Stimulated activated CD4-positive, alpha-beta T cell treated with anti-CD3 and anti-CD28 coated beads, TNF-alpha, amount 100 ng/mL, for 4 hours (primary cell): Measurements from ENCODE around the gene RAC2.
"Not testable (repeated sequence)": the region's sequence is repeated elsewhere in the genome, so short reads cannot be mapped to it uniquely, and the experiment has no call there.

Experiments
- DNase-seq, 3 experiments: peaks; one replicate each; pipeline ENCODE4 v3.0.0-alpha.2; 2020; ENCODE audit warnings: low read depth in 3 of 3

RAC2 gene

DNA sequence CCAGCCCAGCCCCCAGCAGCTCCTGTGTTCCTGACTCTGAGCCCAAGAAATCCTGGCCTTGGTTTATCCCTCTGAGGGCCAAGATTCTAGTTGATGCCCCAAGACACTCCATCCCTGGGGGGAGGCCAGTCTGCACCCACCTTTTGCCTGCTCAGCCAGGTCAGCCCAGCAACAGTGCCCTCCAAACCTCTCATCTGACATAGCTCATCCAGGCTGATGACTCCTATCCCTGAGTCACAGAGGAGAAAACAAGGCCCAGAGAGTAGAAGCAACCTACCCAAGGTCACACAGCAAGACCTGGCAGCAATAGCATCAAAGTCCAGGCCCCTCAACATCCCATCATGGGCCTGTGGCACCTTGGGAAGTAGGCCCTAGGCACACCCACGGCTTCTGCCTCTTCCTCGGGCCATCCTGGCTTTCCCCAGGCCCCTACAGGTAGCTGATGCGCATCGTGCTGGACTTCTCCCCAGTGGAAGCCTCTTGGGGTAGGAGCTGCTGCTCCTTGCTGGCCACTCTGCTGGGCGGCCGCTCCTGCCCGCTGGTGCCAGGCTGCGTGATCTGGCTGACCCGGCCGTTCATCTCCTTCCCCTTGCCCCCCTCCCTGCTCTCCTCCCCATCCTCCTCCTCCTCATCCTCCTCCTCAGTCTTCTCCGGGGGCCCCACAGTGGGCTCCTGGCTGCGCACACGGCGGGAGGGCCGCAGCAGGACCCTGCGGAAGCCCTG is 37.8 kb downstream of the RAC2 start:
- no peak for DNase-seq

DNA sequence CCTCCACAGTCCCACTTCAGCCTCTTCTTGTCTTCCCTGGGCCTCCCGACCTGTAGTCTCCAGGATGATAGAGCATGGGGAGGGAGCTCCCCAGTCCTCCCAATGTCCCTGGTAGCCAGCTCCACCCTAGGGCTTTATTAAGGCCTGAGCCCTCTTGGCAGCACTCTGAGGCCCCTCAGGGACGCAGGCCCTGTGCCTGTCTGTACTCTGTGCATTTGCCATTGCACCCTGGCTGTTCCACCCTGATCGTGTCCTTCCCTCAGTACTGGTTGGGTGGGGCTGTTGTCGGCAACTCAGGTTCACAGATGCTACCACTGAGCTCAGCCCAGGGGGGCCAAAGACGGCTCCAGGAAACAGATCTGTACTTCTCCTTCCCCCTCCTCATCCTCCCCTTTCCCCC is 39.0 kb downstream of the RAC2 start:
- DNase-seq, result no peak

DNA sequence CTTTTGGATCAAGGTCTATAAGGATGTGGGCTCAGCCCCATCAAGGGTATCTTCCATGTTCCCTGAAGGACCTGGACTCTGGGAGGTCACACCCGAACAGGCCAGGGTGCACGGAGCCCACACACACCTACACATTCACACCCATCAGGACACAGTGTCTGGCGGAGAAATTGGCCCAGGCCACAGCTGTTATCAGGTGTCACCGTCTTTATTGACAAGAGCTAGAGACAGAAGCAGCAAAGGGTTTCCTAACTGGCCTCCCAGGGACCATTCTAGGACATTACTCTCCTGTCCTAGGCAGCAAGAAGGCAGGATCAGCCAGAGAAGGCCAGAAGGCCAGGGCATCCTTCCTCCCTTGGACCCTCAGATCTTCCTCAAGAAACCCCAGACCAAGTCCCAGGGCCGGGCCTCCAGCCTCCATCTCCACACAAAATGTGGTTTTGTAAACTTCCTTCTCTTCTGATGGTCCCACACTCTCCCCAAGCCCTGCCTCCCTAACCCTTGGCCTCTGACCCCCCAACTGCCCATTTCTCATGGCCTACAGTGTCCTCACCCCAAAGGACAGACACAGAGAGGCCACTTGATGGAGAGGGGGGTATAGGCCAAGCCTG is 39.9 kb downstream of the RAC2 start:
- DNase-seq, result no peak

DNA sequence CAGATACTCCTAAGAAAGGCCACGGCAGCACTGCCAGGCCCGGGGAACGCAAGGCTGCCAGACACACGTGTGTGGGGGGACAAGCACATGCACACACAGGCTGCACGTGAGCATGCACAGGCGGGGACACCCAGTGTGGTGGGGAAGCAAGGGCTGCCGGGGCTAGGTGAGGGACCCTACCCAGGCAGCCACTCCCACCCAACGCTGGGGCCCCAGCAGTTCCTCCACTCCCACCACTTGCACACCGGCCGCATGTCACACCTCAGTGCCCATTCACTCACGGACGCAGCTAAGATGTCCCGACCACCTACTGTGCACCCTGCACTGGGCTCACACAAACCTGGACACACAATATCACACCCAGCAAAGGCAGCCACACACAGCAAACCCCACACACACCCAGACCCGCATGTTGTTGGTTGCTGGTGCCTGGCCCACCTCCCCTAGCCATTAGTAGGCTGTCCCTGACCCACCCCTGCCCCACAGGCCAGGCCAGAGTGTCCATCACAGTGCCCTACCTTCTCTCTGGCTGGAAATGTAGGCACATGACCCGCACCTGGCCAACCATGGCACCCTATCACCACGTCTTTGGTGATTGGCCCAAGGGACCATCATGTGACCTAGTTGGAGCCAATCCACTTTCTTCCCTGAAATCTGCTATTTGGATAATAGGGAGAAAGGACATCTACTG is 40.6 kb downstream of the RAC2 start:
- no peak for DNase-seq

DNA sequence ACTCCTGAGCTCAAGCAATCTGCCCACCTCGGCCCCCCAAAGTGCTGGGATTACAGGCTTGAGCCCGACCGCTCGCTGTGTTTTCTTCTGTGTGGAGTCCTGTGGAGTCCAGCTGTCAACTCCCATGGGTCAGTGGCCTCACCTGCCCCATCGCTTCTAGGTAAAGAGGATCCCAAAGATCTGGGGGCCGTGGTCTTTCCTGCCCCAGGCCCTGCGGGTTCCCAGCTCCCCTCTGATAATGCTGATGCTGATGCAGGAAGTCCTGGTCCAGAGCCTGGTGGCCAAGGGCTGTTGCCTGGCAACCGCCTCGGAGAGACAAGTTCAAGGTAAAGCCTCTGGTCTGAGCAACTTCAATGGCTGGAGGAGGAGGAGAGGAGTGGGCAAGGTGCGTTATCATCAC is 41.4 kb downstream of the RAC2 start:
- DNase-seq, result no peak

DNA sequence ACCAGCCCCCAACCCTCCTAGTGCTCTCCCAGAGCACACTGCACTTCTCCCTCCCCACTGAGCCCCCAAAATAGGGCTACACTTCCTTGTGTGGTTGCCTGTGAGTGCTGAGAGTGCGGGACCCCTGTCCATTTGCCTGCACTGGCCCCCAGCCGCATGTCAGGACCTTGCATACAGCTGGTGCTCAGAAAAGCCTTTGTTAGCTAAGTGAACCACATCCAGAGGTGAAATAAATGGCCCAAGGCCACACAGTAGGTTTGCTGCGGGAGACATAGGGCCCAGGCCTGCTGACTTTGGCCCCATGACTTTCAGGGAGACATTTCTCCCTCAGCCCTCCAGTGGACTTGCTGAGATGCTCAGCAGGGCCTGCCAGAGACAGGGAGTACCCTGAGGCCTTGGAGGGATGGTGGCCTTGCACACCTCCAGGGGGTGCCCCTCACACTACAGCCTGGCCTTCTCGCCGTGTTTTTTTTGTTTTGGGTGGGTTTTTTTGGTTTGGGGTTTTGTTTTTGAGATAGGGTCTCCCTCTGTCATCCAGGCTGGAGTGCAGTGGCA is 42.0 kb downstream of the RAC2 start:
- DNase-seq, result no peak

DNA sequence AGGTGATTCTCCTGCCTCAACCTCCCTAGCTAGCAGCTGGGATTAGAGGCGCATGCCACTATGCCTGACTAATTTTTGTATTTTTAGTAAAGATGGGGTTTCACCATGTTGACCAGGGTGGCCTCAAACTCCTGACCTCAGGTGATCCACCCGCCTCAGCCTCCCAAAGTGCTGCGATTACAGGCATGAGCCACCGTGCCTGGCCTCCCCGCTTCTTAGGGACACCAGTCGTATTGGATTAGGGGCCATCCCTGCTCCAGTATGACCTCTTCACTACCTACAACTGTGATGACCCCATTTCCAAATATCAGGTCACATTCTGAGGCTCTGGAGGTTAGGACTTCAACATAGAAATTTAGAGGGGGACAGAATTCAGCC is 42.6 kb downstream of the RAC2 start:
- not testable (repeated sequence) for DNase-seq

DNA sequence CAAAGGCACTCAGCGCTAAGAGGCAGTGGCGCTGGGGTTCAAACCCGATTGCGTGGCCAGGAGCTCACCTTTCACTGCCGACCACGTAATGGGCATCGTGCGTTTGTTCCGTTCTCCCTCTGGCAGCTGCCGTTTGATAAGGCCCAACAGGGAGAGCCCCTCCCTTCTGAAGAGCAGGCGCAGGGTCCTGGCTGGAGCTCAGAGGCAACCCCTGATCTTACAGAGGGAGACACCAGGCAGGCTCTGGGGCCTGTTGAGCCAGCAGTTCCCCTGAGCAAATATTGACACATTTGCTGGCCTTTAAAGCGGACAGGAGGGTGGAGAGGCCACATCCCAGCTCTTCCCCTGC is 44.3 kb downstream of the RAC2 start:
- DNase-seq, result no peak

DNA sequence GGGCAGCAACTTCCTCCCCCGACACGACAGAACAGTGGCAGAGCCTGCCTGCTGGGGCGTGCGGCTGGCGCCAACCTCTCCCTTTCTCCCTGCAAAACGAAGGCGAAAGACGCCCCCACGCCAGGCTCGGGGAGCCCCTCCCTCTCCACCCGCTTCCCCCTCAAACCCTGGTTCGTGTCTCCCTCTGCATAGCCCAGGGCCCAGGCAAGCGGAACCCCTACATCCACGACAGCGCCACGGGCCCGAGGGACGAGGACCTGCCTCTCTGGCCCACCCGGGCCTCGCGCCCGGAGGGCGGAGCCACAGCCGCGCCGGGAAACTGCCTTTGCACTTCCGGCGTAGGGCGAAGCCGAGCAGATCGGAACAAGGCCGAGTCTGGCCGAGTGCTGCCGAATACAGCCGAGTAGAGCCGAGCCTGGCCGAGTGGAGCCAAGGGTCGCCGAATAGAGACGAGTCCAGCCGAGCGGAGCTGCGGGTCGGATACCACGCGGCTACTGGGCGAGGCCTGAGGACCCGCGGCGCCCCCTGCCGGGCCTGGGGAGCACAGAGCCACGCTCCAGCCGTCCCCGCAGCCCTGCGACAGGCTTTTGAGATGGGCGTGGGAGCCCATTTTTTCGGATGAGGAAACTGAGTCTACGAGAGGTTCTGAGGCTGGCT is 44.8 kb downstream of the RAC2 start:
- peak; percentile 97 to 99 (median 99) for DNase-seq

DNA sequence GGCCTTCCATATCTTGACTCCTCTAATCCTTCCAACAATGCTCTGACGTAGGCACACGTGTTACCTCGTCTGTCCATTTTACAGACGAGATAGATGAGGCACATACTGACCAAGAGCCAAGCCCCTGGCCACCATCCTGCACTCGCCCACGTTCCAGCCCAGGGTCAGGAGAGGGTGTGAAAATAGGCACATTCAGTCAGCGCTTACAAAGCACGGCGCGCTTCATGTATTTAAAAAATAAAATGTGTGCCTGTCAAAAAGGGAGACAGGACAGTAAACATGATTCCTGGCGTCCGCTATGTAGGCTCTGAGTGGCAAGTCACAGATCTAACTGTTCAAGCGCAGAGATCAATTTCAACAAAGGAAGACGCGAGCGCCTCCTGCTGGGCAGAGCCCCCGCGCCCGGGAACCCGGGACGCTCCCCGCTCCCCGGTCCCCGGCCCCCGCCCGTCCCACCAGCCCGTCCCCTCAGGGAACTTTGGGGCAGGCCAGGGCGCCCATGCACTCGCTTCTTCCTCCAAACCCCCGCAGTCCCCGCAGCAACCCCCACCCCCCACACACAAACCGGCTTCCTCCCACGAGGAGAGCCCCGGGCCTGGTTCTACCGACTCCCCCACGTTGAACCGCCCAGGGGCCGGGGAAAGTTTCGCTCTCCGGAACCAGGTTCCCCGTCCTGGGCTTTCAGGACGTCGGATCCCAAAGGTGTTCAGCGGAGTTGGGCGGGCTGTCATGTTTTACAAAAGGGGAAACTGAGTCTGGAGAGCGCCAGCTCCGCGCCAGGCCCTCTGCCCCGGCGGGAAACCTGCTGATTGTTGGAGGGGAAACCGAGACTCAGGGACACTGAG is 45.6 kb downstream of the RAC2 start:
- DNase-seq, result peak; percentile 86 to 96 (median 87)

DNA sequence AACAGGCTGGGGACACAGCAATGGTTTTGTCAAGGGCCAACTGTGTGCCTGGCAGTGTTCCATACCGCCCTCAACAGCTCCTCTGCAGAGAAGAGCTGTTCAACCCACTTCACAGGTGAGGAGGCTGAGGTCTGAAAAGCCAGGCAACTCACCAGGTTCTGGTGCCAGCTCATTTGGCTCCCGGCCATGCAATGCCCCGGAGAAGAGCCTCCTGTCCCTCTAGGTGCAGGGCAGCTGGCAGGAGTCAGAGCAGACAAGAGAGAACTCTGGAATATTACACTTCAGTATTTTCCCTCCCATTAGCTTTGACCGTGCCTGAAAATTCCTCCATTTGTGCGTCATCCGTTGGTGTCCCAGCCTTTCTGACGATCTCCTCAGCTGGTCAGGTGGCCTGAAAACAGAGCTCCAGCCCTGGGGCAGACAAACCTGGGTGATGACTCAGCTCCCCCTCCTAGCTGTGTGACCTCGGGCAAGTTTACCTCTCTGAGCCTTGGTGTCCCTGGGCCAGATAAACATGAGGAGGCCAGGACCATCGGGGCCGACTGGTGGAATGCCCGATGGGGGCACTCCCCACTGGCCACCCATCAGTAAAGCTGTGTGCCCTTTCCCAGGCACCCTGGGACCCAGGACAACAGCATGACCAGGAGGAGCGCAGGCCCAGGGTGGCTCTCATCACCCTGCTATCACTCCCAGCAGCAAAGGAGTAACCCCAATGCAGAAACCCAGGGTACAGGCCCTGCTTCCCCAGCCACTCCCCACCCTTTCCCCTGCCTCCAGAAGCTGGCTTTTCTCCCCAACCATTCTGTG is 46.4 kb downstream of the RAC2 start:
- DNase-seq, result no peak

DNA sequence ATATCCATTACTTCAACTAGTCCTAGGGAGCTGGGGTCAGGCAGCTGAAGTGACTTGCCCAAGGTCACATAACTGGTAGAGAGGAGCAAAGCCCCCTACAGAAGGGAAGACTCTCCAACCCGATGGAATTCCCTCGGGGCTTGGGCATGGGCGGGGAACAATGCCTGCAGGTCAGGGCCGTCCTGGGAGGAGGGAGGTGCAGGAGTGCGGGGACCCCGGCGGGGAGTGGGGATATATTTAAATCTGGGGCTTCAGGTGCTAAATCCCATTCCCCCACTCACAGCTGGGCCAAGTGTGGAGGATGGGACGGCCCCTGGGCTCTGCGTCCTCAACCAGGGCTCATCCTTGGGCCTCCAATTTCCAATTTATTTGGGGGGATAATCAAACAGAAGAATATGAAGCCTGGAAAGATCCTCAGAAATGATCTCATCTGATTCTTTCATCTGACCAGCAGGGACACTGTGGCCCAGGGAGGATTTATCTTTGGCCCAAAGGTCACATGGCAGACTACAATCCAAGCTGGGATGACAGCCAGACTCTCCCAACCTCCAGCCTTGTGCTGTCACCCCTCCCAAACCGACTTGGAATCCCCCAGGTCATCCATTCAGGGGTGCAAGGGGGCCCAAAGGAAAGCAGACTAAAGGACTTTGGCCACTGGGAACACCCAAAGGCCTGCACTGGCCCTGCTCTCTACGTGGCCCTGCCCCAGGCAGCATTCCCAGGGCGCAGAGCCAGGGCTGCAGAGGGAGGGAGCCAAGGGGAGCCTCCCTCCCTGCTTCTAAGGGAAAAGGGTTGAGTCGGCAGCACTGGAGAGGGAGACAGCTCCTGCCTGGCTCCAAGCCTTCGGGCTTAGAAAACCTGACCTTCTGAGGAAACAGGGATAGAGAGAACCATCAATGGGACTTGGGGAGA is 47.3 kb downstream of the RAC2 start:
- DNase-seq, result no peak

DNA sequence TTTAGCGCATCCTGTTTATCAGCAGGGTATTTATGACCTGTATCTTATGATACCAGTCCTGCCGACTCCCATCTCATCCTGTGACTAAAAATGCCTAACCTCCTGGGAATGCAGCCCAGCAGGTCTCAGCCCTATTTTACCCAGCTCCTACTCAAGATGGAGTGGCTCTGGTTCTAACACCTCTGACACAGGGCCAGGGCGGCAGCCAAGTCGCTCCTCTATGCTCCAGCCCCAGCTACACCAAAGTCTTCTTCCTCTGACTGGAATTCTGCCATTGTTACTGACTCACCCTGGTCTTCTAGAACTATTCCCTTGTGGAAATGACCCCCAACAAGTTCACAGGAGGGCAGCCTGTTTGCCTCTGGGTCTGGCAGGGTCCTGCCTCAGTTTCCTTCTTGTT is 48.1 kb downstream of the RAC2 start:
- no peak for DNase-seq

DNA sequence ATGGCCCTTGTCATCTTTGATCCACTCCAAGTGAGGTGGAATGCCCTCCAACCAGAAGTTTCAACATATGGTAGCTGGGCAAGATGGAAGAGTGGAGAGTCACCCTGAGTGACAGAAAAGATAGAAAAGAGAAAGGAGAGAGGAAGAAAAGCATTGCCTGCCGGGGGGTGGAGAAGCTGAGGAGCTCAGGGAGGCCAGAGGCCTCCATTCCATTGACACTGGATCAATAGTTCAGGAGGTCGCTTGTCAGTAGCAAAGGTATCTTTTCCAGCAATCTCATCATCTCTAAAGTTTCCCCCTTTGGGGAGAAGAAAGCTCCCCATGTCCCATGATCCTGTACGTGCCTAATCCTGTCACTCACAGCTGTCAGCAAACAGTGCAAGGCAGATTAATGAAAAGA is 49.3 kb downstream of the RAC2 start:
- DNase-seq, result no peak

DNA sequence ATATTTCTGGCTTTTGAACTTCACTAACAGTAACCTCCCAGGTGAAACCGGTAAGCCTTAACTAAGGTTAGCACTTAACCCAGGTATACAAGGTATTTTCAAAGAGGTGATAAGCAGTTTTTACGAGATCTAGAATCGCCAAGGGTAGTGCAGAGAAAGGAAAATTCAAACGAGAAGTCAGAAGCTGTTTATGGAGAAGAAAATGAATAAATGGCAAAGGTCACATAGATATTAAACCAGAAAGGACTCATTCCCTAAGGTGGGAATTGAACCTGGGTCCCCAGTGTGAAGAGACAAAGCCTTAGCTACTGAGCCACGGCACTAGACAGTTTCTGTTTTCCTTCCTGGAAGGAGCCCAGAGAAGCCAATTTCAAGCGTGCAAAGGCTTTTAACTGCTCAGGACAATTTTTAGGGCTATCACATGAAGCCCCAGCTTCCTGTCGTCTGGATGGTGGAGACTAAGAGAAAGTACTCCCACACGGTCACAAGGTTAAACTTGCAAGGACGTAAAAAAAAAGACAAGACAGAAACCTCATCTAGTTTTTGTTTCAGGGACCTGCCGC is 50.4 kb downstream of the RAC2 start:
- DNase-seq, result no peak

DNA sequence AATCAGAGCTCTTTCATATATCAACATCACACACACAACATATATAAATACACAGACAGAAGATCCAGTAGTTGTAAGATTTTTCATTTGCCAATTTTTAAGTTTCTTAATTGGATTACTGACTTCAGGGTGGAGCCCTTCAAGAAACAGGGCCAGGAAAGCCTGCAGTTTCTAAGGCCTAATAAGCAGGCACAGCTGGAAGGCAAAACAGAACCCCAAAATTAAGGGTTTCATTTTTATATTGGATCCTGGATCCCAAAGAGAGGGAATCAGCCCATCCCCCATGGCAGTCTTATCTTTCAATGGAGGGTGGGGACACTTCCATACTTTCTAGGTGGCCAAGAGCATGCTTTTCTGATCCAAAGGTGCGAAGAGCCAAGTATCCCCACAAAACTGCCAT is 51.3 kb downstream of the RAC2 start:
- no peak for DNase-seq

DNA sequence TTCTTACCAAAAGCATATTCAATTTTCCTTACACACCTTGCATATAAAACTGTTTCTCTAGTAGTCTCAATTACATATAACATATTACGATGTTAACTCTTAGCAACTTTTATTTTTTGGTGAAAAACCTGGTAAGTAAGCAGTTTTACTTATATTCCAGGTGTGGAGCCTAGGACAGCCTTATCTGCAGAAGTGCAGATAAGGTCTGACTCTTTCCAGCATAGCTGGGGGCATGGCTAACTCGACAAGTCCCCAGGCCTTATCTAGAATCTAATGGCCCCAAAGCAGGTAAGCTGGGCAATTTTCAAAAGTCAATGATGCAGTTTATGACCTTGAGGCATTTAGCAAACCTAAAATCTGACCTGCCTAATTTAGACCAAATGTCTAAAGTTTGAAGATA is 51.9 kb downstream of the RAC2 start:
- no peak for DNase-seq

DNA sequence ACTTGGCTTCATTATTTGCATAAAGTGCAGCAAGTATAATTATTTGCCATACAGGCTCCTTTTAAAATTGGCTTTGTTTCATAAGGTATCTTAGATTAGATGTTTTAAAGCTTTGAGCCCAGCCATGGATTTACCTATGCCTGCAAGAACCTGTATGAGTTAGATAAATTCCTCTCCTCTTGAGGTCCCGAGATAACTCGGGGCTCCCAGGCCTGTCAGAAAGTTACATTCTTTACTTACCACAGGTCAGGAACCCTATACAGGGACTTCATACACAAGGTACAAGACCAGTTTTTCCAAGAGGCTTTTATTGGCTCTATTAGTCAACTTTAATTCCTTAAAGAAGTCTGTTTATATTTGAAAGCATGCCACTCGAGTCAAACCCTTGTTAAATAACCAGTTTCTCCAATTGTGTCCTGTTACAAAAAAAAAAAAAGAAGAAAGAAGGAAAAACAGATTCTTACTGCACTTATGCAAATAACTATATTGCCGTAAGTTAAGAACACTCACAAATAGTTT is 53.7 kb downstream of the RAC2 start:
- no peak for DNase-seq

DNA sequence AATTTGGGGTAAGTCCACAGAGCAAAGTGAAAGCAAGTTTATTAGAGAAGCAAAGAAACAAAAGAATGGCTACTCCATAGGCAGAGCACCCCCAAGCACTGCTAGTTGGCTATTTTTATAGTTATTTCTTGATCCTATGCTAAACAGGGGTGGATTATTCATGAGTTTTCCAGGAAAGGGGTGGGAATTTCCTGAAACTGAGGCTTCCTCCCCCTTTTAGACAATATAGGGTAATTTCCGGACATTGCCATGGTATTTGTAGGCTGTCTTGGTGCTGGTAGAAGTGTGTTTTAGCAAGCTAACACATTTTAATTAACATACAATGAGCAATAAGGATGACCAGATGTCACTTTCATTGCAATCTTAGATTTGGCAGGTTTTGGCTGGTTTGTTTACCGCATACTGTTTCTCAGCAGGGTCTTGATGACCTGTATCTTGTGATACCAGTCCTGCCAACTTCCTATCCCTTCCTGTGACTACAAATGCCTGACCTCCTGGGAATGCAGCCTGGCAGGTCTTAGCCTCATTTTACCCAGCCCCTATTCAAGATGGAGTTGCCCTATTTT is 55.1 kb downstream of the RAC2 start:
- no peak for DNase-seq
